Suprapubic skin (tissue), 4 donors: ENCODE data around the gene GPR183. TPM values are rescaled to one million over a fixed set of nuclear protein-coding genes. Genes with fewer than 3 reads are reported as not detected.

ENCODE experiments used
- DNase-seq, 2 donors: peaks; one replicate each; pipeline ENCODE4 v3.0.0-alpha.2; 2019; ENCODE audit warnings: low spot score in 2 of 2
- H3K27ac ChIP-seq: fragments of 200-600 bp; sonication (generic); one replicate; pipeline ENCODE4 v1.5.1; 2019
- H3K27me3 ChIP-seq: fragments of 200-600 bp; sonication (generic); one replicate; pipeline ENCODE4 v1.5.1; 2019
- H3K36me3 ChIP-seq: fragments of 200-600 bp; sonication (generic); one replicate; pipeline ENCODE4 v1.5.1; 2019
- H3K4me1 ChIP-seq: fragments of 200-600 bp; sonication (generic); one replicate; pipeline ENCODE4 v1.5.1; 2019
- H3K4me3 ChIP-seq: fragments of 200-600 bp; sonication (generic); one replicate; pipeline ENCODE4 v1.5.1; 2019; ENCODE audit warnings: mild to moderate bottlenecking
- H3K9me3 ChIP-seq: fragments of 200-600 bp; sonication (generic); one replicate; pipeline ENCODE4 v1.5.1; 2019
- EP300 ChIP-seq: sonication (generic); formaldehyde crosslinking; IDR thresholded peaks from one replicate; pipeline ENCODE4 v1.6.1; 2017; ENCODE audit warnings: antibody characterized with exemption
- POLR2A ChIP-seq, 2 donors: fragments of 450-650 bp; IDR thresholded peaks; one replicate each; pipeline ENCODE4 v1.6.1; 2017; ENCODE audit warnings: antibody characterized with exemption in 2 of 2, mild to moderate bottlenecking in 2 of 2, moderate library complexity in 2 of 2
- POLR2AphosphoS5 ChIP-seq, 3 donors: sonication (generic); formaldehyde crosslinking; IDR thresholded peaks; one replicate each; pipeline ENCODE4 v1.6.1; 2017; ENCODE audit warnings: antibody characterized with exemption in 3 of 3
- WGBS: methylation state at CpG from one replicate; pipeline ENCODE4 v1.1.5; 2018; 5-methylcytosine and 5-hydroxymethylcytosine counted together
- total RNA-seq, 4 donors: library from RNA; depleted of rRNA; stranded (reverse); fragments of >200 nt; gene quantifications; one replicate each; pipeline ENCODE4 v1.1.0, GENCODE V29; 2016
- TF ChIP-seq, protein P1 (sequence below), 2 donors: fragments of 200-600 bp in 1 of 2; fragments of 450-650 bp in 1 of 2; sonication (generic) in 1 of 2; IDR thresholded peaks; one replicate each; pipeline ENCODE4 v1.5.1; 2016 to 2019; ENCODE audit warnings: antibody characterized with exemption in 2 of 2, mild to moderate bottlenecking in 1 of 2, moderate library complexity in 1 of 2

GPR183 gene
- total RNA-seq, 4 donors from 2014 or later = 2.3 to 7.0 (median 4.4) TPM

DNA sequence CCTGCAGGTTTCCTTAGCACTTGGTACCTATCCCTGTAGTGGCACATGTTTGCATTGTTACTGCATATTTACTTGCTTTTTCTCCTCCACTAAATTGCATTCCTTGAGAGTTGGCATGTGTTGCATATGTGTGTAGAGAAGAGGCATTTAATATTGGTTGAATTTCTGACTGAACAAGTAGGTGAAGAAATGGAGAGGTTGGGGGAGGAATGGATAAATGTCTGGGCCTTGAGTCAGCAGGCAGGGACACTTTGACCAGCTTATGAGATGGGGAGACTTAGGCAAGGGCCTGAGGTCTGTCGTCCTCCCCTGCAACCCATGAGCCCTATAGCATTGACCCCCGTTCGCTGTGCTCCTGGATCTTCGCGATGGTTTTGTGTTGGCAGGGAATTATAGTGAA lies 47.0 kb downstream of the GPR183 start:
- H3K4me3 ChIP-seq = no peak overlapping the region
- WGBS = 91% methylated on average over 5 of the region's 5 CpGs
- H3K9me3 ChIP-seq = no peaks in the 10 kb centered on the region
- peaks cover 12% of the 10 kb centered on the region for H3K36me3 ChIP-seq
- no peak overlapping the region for H3K27ac ChIP-seq
- TF ChIP-seq EP300 = no peak
- no peak for TF ChIP-seq POLR2A (IDR thresholded peaks at IDR 0.05)
- TF ChIP-seq POLR2AphosphoS5 (IDR thresholded peaks at IDR 0.05) = no peak
- TF ChIP-seq, protein P1, sequence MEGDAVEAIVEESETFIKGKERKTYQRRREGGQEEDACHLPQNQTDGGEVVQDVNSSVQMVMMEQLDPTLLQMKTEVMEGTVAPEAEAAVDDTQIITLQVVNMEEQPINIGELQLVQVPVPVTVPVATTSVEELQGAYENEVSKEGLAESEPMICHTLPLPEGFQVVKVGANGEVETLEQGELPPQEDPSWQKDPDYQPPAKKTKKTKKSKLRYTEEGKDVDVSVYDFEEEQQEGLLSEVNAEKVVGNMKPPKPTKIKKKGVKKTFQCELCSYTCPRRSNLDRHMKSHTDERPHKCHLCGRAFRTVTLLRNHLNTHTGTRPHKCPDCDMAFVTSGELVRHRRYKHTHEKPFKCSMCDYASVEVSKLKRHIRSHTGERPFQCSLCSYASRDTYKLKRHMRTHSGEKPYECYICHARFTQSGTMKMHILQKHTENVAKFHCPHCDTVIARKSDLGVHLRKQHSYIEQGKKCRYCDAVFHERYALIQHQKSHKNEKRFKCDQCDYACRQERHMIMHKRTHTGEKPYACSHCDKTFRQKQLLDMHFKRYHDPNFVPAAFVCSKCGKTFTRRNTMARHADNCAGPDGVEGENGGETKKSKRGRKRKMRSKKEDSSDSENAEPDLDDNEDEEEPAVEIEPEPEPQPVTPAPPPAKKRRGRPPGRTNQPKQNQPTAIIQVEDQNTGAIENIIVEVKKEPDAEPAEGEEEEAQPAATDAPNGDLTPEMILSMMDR (IDR thresholded peaks at IDR 0.05) = no peak
- no peaks in the 10 kb centered on the region for H3K27me3 ChIP-seq
- DNase-seq = no peak
- H3K4me1 ChIP-seq = peaks cover 2% of the 10 kb centered on the region

DNA sequence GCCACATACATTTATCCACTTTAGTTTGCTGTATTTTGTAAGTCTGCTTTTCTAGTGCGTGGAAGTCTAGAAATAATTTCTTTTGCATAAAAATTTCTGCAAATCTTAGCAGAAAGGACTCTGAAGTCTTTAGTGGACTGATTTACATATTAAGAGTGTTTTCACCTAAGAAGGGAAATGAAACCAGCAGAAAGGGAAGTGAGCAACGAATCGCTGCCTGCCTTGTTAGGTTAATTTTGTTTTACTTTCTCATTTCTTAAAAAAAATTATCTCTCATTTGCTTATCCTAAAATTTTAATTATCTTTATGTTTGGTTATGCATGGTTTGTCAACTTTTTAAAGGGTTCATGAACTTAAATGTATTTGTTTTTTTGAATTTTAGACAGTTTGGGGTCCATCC lies 48.3 kb downstream of the GPR183 start:
- DNase-seq = no peak
- no peak overlapping the region for H3K4me3 ChIP-seq
- no peak overlapping the region for H3K27ac ChIP-seq
- WGBS = 79% methylated on average over 3 of the region's 3 CpGs
- TF ChIP-seq POLR2A (IDR thresholded peaks at IDR 0.05) (no peak), POLR2AphosphoS5 (IDR thresholded peaks at IDR 0.05) (no peak), EP300 (no peak)
- TF ChIP-seq, protein P1 (IDR thresholded peaks at IDR 0.05) = no peak
- peaks cover 2% of the 10 kb centered on the region for H3K4me1 ChIP-seq
- peaks cover 16% of the 10 kb centered on the region for H3K36me3 ChIP-seq
- no peaks in the 10 kb centered on the region for H3K9me3 ChIP-seq
- no peaks in the 10 kb centered on the region for H3K27me3 ChIP-seq

DNA sequence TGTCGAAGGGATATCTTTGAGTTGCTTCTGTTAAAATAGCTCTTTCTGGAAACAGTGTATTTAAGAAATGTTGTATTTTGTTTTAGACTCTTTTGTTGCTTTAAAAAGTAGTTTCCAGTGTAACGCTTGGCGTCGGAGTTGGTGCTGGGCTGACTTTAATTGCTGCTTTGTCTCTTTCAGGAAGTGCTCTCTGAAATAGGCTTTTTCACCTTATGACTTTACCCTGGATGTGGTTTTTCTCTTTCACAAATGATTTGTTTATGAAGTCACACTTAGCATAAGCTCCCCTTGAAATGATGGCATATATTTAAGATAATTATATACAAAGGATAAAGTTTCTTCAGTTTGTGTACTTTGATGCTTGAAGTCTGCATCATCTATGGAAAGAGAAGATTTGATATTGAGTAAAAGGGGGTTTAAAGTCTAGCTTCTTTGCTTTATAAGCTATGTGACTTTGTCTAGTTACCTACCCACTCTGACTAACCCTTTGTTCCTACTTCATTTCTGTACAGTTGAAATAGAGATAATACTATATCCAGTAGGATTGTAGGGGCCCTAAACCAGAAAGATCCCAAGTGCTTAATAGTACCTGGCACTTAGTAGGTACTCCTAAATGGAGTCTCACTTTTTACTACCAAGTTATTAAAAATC lies 48.9 kb downstream of the GPR183 start, which contains the start of gene GPR18:
GPR18 (minus strand) TSS at position 170 of the 651 bp plus-strand sequence. CDS start 2,507 bp downstream, outside the sequence.
- H3K36me3 ChIP-seq = peaks cover 16% of the 10 kb centered on the region
- no peak for DNase-seq
- no peak within 1 kb of the TSS for H3K4me3 ChIP-seq
- H3K27me3 ChIP-seq = no peaks in the 10 kb centered on the region
- TF ChIP-seq, protein P1 (IDR thresholded peaks at IDR 0.05) = no peak
- TF ChIP-seq POLR2AphosphoS5 (IDR thresholded peaks at IDR 0.05) = no peak
- no peak for TF ChIP-seq POLR2A (IDR thresholded peaks at IDR 0.05)
- no peak for TF ChIP-seq EP300
- 68% methylated on average over 4 of the region's 4 CpGs for WGBS
- H3K9me3 ChIP-seq = no peaks in the 10 kb centered on the region
- H3K4me1 ChIP-seq = peaks cover 2% of the 10 kb centered on the region
- H3K27ac ChIP-seq = no peak within 1 kb of the TSS

DNA sequence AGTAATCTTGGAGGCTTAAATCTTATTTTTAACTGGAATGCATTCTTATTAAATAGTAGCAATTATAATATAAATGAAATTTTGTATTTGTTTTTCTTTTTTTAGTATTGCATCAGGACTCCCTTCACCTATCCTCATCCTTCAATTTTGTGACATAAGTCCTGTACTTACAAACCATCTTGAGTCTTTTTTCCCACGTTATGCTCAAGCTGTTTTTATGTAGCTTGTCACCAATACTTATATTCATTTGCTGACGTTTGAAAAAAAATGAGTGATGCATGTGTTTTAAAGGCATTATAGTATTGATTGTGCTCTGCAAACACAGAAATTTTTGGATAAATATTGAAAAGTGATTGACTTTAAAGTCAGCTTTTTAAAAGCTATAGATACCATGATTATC lies 49.9 kb downstream of the GPR183 start:
- Histone ChIP-seq H3K27me3 (no peaks in the 10 kb centered on the region), H3K27ac (no peak overlapping the region), H3K9me3 (no peaks in the 10 kb centered on the region), H3K4me3 (no peak overlapping the region), H3K36me3 (peaks cover 16% of the 10 kb centered on the region), H3K4me1 (no peaks in the 10 kb centered on the region)
- no peak for DNase-seq
- TF ChIP-seq, protein P1 (IDR thresholded peaks at IDR 0.05) = no peak
- no peak for TF ChIP-seq EP300
- no peak for TF ChIP-seq POLR2A (IDR thresholded peaks at IDR 0.05)
- no peak for TF ChIP-seq POLR2AphosphoS5 (IDR thresholded peaks at IDR 0.05)
- 88% methylated on average over 2 of the region's 2 CpGs for WGBS

DNA sequence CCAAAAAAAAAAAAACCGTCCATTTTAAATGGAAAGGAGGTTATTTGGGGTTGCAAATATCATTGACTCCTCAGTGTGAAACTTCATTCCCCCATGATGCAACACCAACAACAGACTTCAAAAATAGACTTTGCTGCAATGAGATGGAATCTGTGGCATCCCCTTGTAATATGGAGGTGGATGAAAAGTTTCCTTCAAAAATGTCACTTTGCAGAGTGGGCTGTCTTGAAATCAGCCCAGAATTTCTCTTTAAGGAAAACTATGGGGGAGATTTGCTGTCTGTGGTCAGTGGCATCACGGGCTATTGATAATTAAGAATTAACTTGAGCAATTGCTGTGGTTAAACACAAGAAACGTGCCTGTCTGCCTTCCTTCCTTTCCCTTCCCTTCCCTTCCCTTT lies 50.5 kb downstream of the GPR183 start:
- Histone ChIP-seq H3K9me3 (no peaks in the 10 kb centered on the region), H3K4me3 (no peak overlapping the region), H3K27ac (no peak overlapping the region), H3K36me3 (peaks cover 20% of the 10 kb centered on the region), H3K27me3 (no peaks in the 10 kb centered on the region), H3K4me1 (peaks cover 3% of the 10 kb centered on the region)
- TF ChIP-seq, protein P1 (IDR thresholded peaks at IDR 0.05) = no peak
- TF ChIP-seq POLR2A (IDR thresholded peaks at IDR 0.05) = no peak
- TF ChIP-seq POLR2AphosphoS5 (IDR thresholded peaks at IDR 0.05) = no peak
- no peak for TF ChIP-seq EP300
- 77% methylated on average over 3 of the region's 3 CpGs for WGBS
- DNase-seq = no peak
